Measurements from ENCODE around the gene CERS6. TPM values are rescaled to one million over a fixed set of nuclear protein-coding genes. Genes with fewer than 3 reads are reported as not detected.
A peak's percentile ranks its signal among the peaks of the same experiment; 100 is the strongest.

Gene CERS6
- total and polyA plus RNA-seq, 11 donors, result 22.1 to 78.0 (median 62.2) TPM

DNA sequence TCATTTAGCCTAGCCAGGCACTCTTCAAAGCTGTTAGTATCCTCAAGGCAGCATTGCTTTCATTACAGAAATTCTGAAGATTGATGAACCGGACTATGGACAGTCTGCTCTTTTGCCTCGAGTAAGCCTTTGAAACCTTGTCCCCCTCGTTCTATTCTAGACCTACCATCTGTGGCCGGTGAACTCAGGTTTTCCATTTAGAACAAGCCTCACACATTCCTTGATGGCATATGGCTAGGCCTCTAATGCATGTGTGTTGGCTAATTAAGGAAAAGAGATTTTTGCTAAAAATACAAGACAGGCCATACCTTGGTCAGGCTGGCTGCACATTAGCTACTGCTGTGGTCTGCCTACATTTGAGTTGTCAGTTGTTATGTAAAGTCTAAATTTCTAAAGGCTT, 111.8 kb downstream of the CERS6 start:
- intact Hi-C loops (cut with DNase I), result loop anchor here in 1 of 10 donors (5.0 kb wide), 1 partner anchor 74 kb away; no protein-coding TSS in a partner anchor
- WGBS, 4 donors, result 60 to 74% (median 72%) methylated on average over 4 of the region's 4 CpGs
- DNase-seq (no peak), ATAC-seq (peak in 2 of 4 donors; percentile 39 to 41)
- Histone ChIP-seq H3K27me3 (no peaks in the 10 kb centered on the region), H3K27ac (peak overlapping the region in 7 of 12 donors; percentile 1 to 80 (median 63)), H3K4me3 (no peak overlapping the region), H3K4me1 (peaks cover 0 to 64% (median 38%) of the 10 kb centered on the region in 12 donors), H3K9me3 (no peaks in the 10 kb centered on the region), H3K36me3 (no peaks in the 10 kb centered on the region)
- no peak for TF ChIP-seq POLR2A (IDR thresholded peaks at IDR 0.05)
- TF ChIP-seq, protein P1, sequence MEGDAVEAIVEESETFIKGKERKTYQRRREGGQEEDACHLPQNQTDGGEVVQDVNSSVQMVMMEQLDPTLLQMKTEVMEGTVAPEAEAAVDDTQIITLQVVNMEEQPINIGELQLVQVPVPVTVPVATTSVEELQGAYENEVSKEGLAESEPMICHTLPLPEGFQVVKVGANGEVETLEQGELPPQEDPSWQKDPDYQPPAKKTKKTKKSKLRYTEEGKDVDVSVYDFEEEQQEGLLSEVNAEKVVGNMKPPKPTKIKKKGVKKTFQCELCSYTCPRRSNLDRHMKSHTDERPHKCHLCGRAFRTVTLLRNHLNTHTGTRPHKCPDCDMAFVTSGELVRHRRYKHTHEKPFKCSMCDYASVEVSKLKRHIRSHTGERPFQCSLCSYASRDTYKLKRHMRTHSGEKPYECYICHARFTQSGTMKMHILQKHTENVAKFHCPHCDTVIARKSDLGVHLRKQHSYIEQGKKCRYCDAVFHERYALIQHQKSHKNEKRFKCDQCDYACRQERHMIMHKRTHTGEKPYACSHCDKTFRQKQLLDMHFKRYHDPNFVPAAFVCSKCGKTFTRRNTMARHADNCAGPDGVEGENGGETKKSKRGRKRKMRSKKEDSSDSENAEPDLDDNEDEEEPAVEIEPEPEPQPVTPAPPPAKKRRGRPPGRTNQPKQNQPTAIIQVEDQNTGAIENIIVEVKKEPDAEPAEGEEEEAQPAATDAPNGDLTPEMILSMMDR (IDR thresholded peaks at IDR 0.05), result no peak

- Histone ChIP-seq H3K36me3 (no peaks in the 10 kb centered on the region), H3K27ac (peak overlapping the region in 11 of 12 donors; percentile 13 to 80 (median 57)), H3K9me3 (no peaks in the 10 kb centered on the region), H3K27me3 (no peaks in the 10 kb centered on the region), H3K4me3 (no peak overlapping the region), H3K4me1 (peaks cover 3 to 69% (median 41%) of the 10 kb centered on the region in 12 donors)
- ATAC-seq, result peak; percentile 62 to 80 (median 71)
- TF ChIP-seq POLR2A (IDR thresholded peaks at IDR 0.05), result no peak
- TF ChIP-seq, protein P1 (IDR thresholded peaks at IDR 0.05), result no peak
- intact Hi-C loops (cut with DNase I), result loop anchor here in 1 of 10 donors (5.0 kb wide), 1 partner anchor 74 kb away; no protein-coding TSS in a partner anchor
- 47 to 52% (median 48%) methylated on average over 6 of the region's 6 CpGs for WGBS, 4 donors
- DNase-seq, result no peak
These were observed 112.6 kb downstream of the CERS6 start for GRCh38 chr2:168568476-168569267.

DNA sequence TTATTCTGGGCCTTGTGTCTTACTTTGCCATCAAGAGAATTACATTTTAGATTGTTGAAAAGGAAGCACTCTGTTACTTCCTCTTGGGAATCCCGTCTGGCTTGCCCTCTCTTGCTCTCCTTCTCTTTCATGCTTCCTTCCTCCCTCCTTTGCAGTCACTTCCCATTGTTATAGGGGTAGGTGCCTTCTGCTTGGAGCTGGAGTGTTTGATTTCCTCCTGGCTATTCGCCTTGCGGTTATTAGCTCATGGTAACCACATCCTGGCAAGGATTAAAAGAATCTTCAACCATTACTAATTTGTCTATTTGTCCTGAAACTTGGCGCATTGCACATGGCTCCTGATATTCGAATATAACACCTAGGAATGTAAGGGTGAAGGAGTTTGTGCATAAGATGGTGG, 115.0 kb downstream of the CERS6 start:
- H3K36me3 ChIP-seq, result no peaks in the 10 kb centered on the region
- TF ChIP-seq POLR2A (IDR thresholded peaks at IDR 0.05), result no peak
- TF ChIP-seq, protein P1 (IDR thresholded peaks at IDR 0.05), result no peak
- DNase-seq, result no peak
- no peak overlapping the region for H3K4me3 ChIP-seq
- peak in 1 of 4 donors; percentile 49 for ATAC-seq
- no peaks in the 10 kb centered on the region for H3K27me3 ChIP-seq
- intact Hi-C loops (cut with DNase I), result loop anchor here in 3 of 10 donors (5.0 to 10.0 kb wide), 4 partner anchors 39 to 114 kb away; no protein-coding TSS in a partner anchor
- no peaks in the 10 kb centered on the region for H3K9me3 ChIP-seq
- H3K27ac ChIP-seq, result peak overlapping the region in 1 of 12 donors; percentile 48
- WGBS, 4 donors, result 65 to 70% (median 70%) methylated on average over 5 of the region's 5 CpGs
- peaks cover 3 to 63% (median 36%) of the 10 kb centered on the region in 12 donors for H3K4me1 ChIP-seq
